Stimulated activated CD4-positive, alpha-beta T cell treated with anti-CD3 and anti-CD28 coated beads, Interleukin-1b, Interleukin-23, amount 100 ng/mL, for 1 hour (primary cell): Measurements from ENCODE around the gene TCHHL1.
A peak's percentile ranks its signal among the peaks of the same experiment; 100 is the strongest.

ENCODE experiments used
- DNase-seq, 2 donors: peaks; one replicate each; pipeline ENCODE4 v3.0.0-alpha.2; 2020; ENCODE audit warnings: low read depth in 2 of 2

TCHHL1 gene

GRCh38 chr1:152038871-152039270 lies 50.0 kb downstream of the TCHHL1 start:
- no peak for DNase-seq

- DNase-seq, result peak; percentile 55 to 56
These were observed 52.3 kb downstream of the TCHHL1 start, which contains the start of gene S100A11 for GRCh38 chr1:152036267-152037216. S100A11 (minus strand) TSS chr1:152037004; CDS start chr1:152036915, 89 bp downstream.

GRCh38 chr1:152035539-152036266 lies 53.2 kb downstream of the TCHHL1 start:
- DNase-seq, result no peak

GRCh38 chr1:152034654-152035538 lies 54.0 kb downstream of the TCHHL1 start:
- no peak for DNase-seq

- DNase-seq, result no peak
These were observed 54.6 kb downstream of the TCHHL1 start for GRCh38 chr1:152034324-152034653.
